Esophagus squamous epithelium (tissue), 4 donors: ENCODE measurements around the gene DGKB.

ENCODE experiments used
- POLR2A ChIP-seq, 4 donors: fragments of 450-650 bp; IDR thresholded peaks; one replicate each; pipeline ENCODE4 v1.6.1; 2017; ENCODE audit warnings: antibody characterized with exemption in 4 of 4, mild to moderate bottlenecking in 4 of 4, moderate library complexity in 3 of 4
- TF ChIP-seq, protein P1 (sequence below), 6 experiments: fragments of 450-650 bp in 4 of 6; fragments of 200-600 bp in 2 of 6; sonication (generic) in 2 of 6; IDR thresholded peaks; one replicate each; pipeline ENCODE4 v1.5.1; 2016 to 2019; ENCODE audit warnings: antibody characterized with exemption in 6 of 6, mild to moderate bottlenecking in 4 of 6, moderate library complexity in 4 of 6

DNA sequence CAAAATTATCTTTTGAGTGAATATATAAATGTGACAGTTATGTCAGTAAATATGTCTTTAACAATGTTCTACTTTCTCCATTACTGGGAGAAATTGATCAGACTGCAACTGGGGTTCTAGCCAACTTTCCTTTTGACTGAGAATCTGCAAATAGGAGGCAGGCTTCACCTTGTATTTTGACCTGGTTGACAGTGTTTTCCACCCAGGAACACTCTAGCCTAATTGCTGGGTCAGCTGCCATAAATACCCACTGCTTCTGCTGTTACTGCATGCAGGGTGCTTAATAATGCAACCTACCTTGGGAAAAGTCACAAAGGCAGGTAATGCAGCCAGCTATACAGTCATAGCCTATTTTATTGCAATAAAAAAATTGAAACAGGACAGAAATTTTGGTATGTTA is 319.0 kb downstream of the DGKB start:
- TF ChIP-seq, protein P1, sequence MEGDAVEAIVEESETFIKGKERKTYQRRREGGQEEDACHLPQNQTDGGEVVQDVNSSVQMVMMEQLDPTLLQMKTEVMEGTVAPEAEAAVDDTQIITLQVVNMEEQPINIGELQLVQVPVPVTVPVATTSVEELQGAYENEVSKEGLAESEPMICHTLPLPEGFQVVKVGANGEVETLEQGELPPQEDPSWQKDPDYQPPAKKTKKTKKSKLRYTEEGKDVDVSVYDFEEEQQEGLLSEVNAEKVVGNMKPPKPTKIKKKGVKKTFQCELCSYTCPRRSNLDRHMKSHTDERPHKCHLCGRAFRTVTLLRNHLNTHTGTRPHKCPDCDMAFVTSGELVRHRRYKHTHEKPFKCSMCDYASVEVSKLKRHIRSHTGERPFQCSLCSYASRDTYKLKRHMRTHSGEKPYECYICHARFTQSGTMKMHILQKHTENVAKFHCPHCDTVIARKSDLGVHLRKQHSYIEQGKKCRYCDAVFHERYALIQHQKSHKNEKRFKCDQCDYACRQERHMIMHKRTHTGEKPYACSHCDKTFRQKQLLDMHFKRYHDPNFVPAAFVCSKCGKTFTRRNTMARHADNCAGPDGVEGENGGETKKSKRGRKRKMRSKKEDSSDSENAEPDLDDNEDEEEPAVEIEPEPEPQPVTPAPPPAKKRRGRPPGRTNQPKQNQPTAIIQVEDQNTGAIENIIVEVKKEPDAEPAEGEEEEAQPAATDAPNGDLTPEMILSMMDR (IDR thresholded peaks at IDR 0.05) = no peak
- no peak for TF ChIP-seq POLR2A (IDR thresholded peaks at IDR 0.05)
